ENCODE data around the gene AKT1. TPM values are rescaled to one million over a fixed set of nuclear protein-coding genes. Genes with fewer than 3 reads are reported as not detected.

Gene AKT1
- total and polyA plus RNA-seq, 4 donors: 30.6 to 192 (median 58.7) TPM

- TF ChIP-seq ZBTB33 (IDR thresholded peaks at IDR 0.05) (no peak), JUND (IDR thresholded peaks at IDR 0.05) (no peak), RAD21 (IDR thresholded peaks at IDR 0.05) (peak; percentile 31 to 59), RXRA (IDR thresholded peaks at IDR 0.05) (peak; percentile 93 to 96), NR2F2 (IDR thresholded peaks at IDR 0.05) (no peak), ATF3 (IDR thresholded peaks at IDR 0.05) (no peak), FOXA2 (IDR thresholded peaks at IDR 0.05) (peak; percentile 41)
- TF ChIP-seq, protein P1, sequence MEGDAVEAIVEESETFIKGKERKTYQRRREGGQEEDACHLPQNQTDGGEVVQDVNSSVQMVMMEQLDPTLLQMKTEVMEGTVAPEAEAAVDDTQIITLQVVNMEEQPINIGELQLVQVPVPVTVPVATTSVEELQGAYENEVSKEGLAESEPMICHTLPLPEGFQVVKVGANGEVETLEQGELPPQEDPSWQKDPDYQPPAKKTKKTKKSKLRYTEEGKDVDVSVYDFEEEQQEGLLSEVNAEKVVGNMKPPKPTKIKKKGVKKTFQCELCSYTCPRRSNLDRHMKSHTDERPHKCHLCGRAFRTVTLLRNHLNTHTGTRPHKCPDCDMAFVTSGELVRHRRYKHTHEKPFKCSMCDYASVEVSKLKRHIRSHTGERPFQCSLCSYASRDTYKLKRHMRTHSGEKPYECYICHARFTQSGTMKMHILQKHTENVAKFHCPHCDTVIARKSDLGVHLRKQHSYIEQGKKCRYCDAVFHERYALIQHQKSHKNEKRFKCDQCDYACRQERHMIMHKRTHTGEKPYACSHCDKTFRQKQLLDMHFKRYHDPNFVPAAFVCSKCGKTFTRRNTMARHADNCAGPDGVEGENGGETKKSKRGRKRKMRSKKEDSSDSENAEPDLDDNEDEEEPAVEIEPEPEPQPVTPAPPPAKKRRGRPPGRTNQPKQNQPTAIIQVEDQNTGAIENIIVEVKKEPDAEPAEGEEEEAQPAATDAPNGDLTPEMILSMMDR (IDR thresholded peaks at IDR 0.05; ENCODE audit: low read depth, low read length, missing input control): no peak
These were observed 3.3 kb downstream of the AKT1 start (continued) for GRCh38 chr14:104792101-104792884.

- no peak for DNase-seq (ENCODE audit: low spot score)
- Histone ChIP-seq H3K9me3 (ENCODE audit: control insufficient read depth in 4 of 4, low read length in 3 of 4) (no peaks in the 10 kb centered on the region), H3K27ac (ENCODE audit: low read depth in 1 of 2, low read length in 2 of 2) (peak overlapping the region; percentile 40 to 76), H3K4me3 (ENCODE audit: low read depth in 1 of 3, low read length in 3 of 3) (no peak overlapping the region), H3K27me3 (ENCODE audit: control insufficient read depth in 4 of 4, insufficient read depth in 4 of 4, low read length in 3 of 4) (no peaks in the 10 kb centered on the region), H3K4me1 (ENCODE audit: control insufficient read depth in 4 of 4, insufficient read depth in 4 of 4, low read length in 3 of 4) (peaks cover 56 to 90% (median 81%) of the 10 kb centered on the region in 4 donors), H3K36me3 (ENCODE audit: control insufficient read depth in 4 of 4, insufficient read depth in 3 of 4, low read depth in 1 of 4, low read length in 3 of 4) (no peaks in the 10 kb centered on the region), H3K9ac (ENCODE audit: low read depth in 1 of 2, low read length in 2 of 2) (no peak overlapping the region)
- TF ChIP-seq FOXA1 (IDR thresholded peaks at IDR 0.05): no peak
- no peak for TF ChIP-seq EGR1 (IDR thresholded peaks at IDR 0.05; ENCODE audit: low read depth in 2 of 2)
- TF ChIP-seq, protein P2, sequence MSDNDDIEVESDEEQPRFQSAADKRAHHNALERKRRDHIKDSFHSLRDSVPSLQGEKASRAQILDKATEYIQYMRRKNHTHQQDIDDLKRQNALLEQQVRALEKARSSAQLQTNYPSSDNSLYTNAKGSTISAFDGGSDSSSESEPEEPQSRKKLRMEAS (IDR thresholded peaks at IDR 0.05): no peak
- TF ChIP-seq ATF3 (IDR thresholded peaks at IDR 0.05): no peak
- no peak for TF ChIP-seq TAF1 (conservative IDR thresholded peaks at IDR 0.05)
- no peak for TF ChIP-seq FOXA2 (IDR thresholded peaks at IDR 0.05)
- TF ChIP-seq HNF4G (IDR thresholded peaks at IDR 0.05): no peak
- TF ChIP-seq ZBTB33 (IDR thresholded peaks at IDR 0.05): no peak
- TF ChIP-seq REST (IDR thresholded peaks at IDR 0.05): no peak
- no peak for TF ChIP-seq HNF4A (conservative IDR thresholded peaks at IDR 0.05)
- TF ChIP-seq RAD21 (IDR thresholded peaks at IDR 0.05): no peak
- TF ChIP-seq SP1 (IDR thresholded peaks at IDR 0.05): no peak
- no peak for TF ChIP-seq NR2F2 (IDR thresholded peaks at IDR 0.05)
- 82% methylated on average over 9 of the region's 9 CpGs for WGBS
These were observed 4.1 kb downstream of the AKT1 start for GRCh38 chr14:104791425-104791824.

Data from liver (tissue), 9 donors.